Caco-2 (cell line): ENCODE data around the gene TRIM8. TPM values are rescaled to one million over a fixed set of nuclear protein-coding genes. Genes with fewer than 3 reads are reported as not detected.

ENCODE experiments used
- BruUV-seq: library from RNA; stranded (reverse); fragments of 400-500 nt; replicated peaks from 2 replicates; lab custom pipeline; 2021; lab: Mats Ljungman, UMichigan
- CTCF ChIA-PET: fragments of 300-600 bp; sonication (Branson Sonifier 250); formaldehyde crosslinking; loops from one replicate; lab custom pipeline; 2022; ENCODE audit warnings: antibody characterized with exemption; lab: Charles Lee
- POLR2A ChIA-PET: fragments of 300-600 bp; sonication (Branson Sonifier 250); formaldehyde crosslinking; loops from one replicate; lab custom pipeline; 2022; ENCODE audit warnings: antibody characterized with exemption; lab: Charles Lee
- DNase-seq, 2 experiments: peaks; one replicate each; pipeline versions ENCODE4 v3.0.0 to v3.0.0-alpha.2; 2020 to 2022
- H3K27me3 ChIP-seq: replicated peaks from 2 replicates; pipeline ENCODE4 v1.6.0; 2011; ENCODE audit warnings: low read length; ENCODE audit not compliant: control insufficient read depth, insufficient read depth
- H3K36me3 ChIP-seq: 2 replicates; pipeline ENCODE4 v1.5.1; 2011; ENCODE audit warnings: low read length; ENCODE audit not compliant: control insufficient read depth, insufficient read depth
- H3K4me1 ChIP-seq: fragments of 250-450 bp; sonication (Bioruptor Pico); 2 replicates; pipeline ENCODE4 v1.5.1; 2020; ENCODE audit warnings: mild to moderate bottlenecking
- H3K4me3 ChIP-seq: 2 replicates; pipeline ENCODE4 v1.5.1; 2011; ENCODE audit warnings: low read depth, mild to moderate bottlenecking, control low read depth, low read length
- H3K9me3 ChIP-seq: fragments of 250-450 bp; sonication (Bioruptor Pico); 2 replicates; pipeline ENCODE4 v1.5.1; 2020; ENCODE audit warnings: mild to moderate bottlenecking, moderate library complexity
- H3K27ac Mint-ChIP-seq: one replicate; pipeline ENCODE4 v1.8.0; 2022; ENCODE audit warnings: mixed read lengths; ENCODE audit not compliant: unreplicated experiment
- H3K27me3 Mint-ChIP-seq: one replicate; pipeline ENCODE4 v1.8.0; 2022; ENCODE audit warnings: mixed read lengths; ENCODE audit not compliant: insufficient read depth, unreplicated experiment
- H3K36me3 Mint-ChIP-seq: one replicate; pipeline ENCODE4 v1.8.0; 2022; ENCODE audit warnings: mild to moderate bottlenecking, mixed read lengths; ENCODE audit not compliant: insufficient read depth, unreplicated experiment
- H3K4me1 Mint-ChIP-seq: one replicate; pipeline ENCODE4 v1.8.0; 2022; ENCODE audit warnings: low read depth, mixed read lengths; ENCODE audit not compliant: unreplicated experiment
- H3K4me3 Mint-ChIP-seq: one replicate; pipeline ENCODE4 v1.8.0; 2022; ENCODE audit warnings: mild to moderate bottlenecking, moderate library complexity, mixed read lengths; ENCODE audit not compliant: unreplicated experiment
- H3K9me3 Mint-ChIP-seq: one replicate; pipeline ENCODE4 v1.8.0; 2022; ENCODE audit warnings: mixed read lengths; ENCODE audit not compliant: unreplicated experiment
- CTCF ChIP-seq, 2 experiments: fragments of 200-600 bp in 1 of 2; IDR thresholded peaks; 1 replicate in 1 of 2; 2 replicates in 1 of 2; pipeline versions ENCODE4 v1.5.1 to v1.8.0; 2011 to 2022; ENCODE audit warnings: antibody characterized with exemption in 1 of 2, control low read depth in 1 of 2, inconsistent platforms in 1 of 2, low read depth in 1 of 2, low read length in 1 of 2, mild to moderate bottlenecking in 1 of 2, moderate library complexity in 1 of 2; ENCODE audit not compliant: insufficient read depth in 1 of 2, severe bottlenecking in 1 of 2, unreplicated experiment in 1 of 2
- intact Hi-C: fragments of 100-400 bp; cut with micrococcal nuclease; formaldehyde crosslinking; loops from one replicate; pipeline ENCODE4 v1.10.0; 2022; ENCODE audit not compliant: unreplicated experiment
- total RNA-seq: library from RNA; stranded (reverse); gene quantifications from 2 replicates; pipeline ENCODE4 v1.2.3, GENCODE V29; 2022

Gene TRIM8
- total RNA-seq, 1 experiment from 2014 or later, result 40.9 TPM

- DNase-seq, result no peak
- Histone ChIP-seq H3K27me3 (no peaks in the 10 kb centered on the region), H3K9me3 (no peaks in the 10 kb centered on the region), H3K36me3 (no peaks in the 10 kb centered on the region), H3K4me3 (no peak overlapping the region), H3K4me1 (no peaks in the 10 kb centered on the region)
- no TSS peak for BruUV-seq
- no peaks in the 10 kb centered on the region for H3K9me3 Mint-ChIP-seq
- intact Hi-C loops, result no loop called here
- POLR2A ChIA-PET, result no interaction called here
- no peak overlapping the region for H3K4me3 Mint-ChIP-seq
- CTCF ChIA-PET, result no interaction called here
- no peak overlapping the region for H3K27ac Mint-ChIP-seq
- H3K27me3 Mint-ChIP-seq, result no peaks in the 10 kb centered on the region
- TF ChIP-seq CTCF (IDR thresholded peaks at IDR 0.05; ENCODE audit: insufficient read depth in 1 of 2, low read depth in 1 of 2, low read length in 1 of 2, severe bottlenecking in 1 of 2, unreplicated experiment in 1 of 2), result no peak
- H3K4me1 Mint-ChIP-seq, result no peaks in the 10 kb centered on the region
- H3K36me3 Mint-ChIP-seq, result peaks cover 35% of the 10 kb centered on the region
Measured at GRCh38 chr10:102698894-102699293, 54.6 kb downstream of the TRIM8 start.

GRCh38 chr10:102701272-102701671 is 57.0 kb downstream of the TRIM8 start:
- no peak for DNase-seq
- H3K9me3 Mint-ChIP-seq, result no peaks in the 10 kb centered on the region
- ChIA-PET CTCF (no interaction called here), POLR2A (no interaction called here)
- TF ChIP-seq CTCF (IDR thresholded peaks at IDR 0.05; ENCODE audit: insufficient read depth in 1 of 2, low read depth in 1 of 2, low read length in 1 of 2, severe bottlenecking in 1 of 2, unreplicated experiment in 1 of 2), result no peak
- no peak overlapping the region for H3K27ac Mint-ChIP-seq
- Histone ChIP-seq H3K4me1 (peaks cover 11% of the 10 kb centered on the region), H3K9me3 (no peaks in the 10 kb centered on the region), H3K36me3 (no peaks in the 10 kb centered on the region), H3K4me3 (no peak overlapping the region), H3K27me3 (no peaks in the 10 kb centered on the region)
- H3K27me3 Mint-ChIP-seq, result no peaks in the 10 kb centered on the region
- BruUV-seq, result no TSS peak
- H3K36me3 Mint-ChIP-seq, result peaks cover 25% of the 10 kb centered on the region
- H3K4me3 Mint-ChIP-seq, result no peak overlapping the region
- H3K4me1 Mint-ChIP-seq, result peaks cover 9% of the 10 kb centered on the region
- intact Hi-C loops, result no loop called here

- Mint-ChIP-seq H3K27me3 (no peaks in the 10 kb centered on the region), H3K36me3 (peaks cover 20% of the 10 kb centered on the region), H3K4me1 (peaks cover 9% of the 10 kb centered on the region), H3K9me3 (no peaks in the 10 kb centered on the region), H3K4me3 (no peak overlapping the region), H3K27ac (no peak overlapping the region)
- H3K4me3 ChIP-seq, result no peak overlapping the region
- TF ChIP-seq CTCF (IDR thresholded peaks at IDR 0.05; ENCODE audit: insufficient read depth in 1 of 2, low read depth in 1 of 2, low read length in 1 of 2, severe bottlenecking in 1 of 2, unreplicated experiment in 1 of 2), result no peak
- BruUV-seq, result no TSS peak
- H3K36me3 ChIP-seq, result no peaks in the 10 kb centered on the region
- peaks cover 11% of the 10 kb centered on the region for H3K4me1 ChIP-seq
- ChIA-PET CTCF (no interaction called here), POLR2A (no interaction called here)
- no peaks in the 10 kb centered on the region for H3K27me3 ChIP-seq
- intact Hi-C loops, result no loop called here
- DNase-seq, result no peak
- no peaks in the 10 kb centered on the region for H3K9me3 ChIP-seq
Measured at GRCh38 chr10:102701796-102702195, 57.5 kb downstream of the TRIM8 start.
